Measurements from ENCODE around the gene CES2.
"Not testable (repeated sequence)": the region's sequence is repeated elsewhere in the genome, so short reads cannot be mapped to it uniquely, and the experiment has no call there.

DNA sequence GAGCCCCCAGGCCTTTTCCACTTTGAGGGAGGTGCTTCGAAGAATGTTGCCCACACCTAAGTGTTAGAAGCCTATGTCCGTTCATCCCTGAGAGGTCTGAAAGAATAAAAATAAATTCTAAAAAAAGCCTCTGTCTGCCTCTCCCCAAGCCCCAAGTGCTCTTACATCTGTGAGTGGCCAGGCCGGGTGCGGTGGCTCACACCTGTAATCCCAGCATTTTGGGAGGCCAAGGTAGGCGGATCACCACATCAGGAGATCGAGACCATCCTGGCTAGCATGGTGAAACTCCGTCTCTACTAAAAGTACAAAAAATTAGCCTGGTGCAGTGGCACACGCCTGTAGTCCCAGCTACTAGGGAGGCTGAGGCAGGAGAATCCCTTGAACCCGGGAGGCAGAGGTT is 9.7 kb downstream of the CES2 start:
- TF ChIP-seq, protein P1, sequence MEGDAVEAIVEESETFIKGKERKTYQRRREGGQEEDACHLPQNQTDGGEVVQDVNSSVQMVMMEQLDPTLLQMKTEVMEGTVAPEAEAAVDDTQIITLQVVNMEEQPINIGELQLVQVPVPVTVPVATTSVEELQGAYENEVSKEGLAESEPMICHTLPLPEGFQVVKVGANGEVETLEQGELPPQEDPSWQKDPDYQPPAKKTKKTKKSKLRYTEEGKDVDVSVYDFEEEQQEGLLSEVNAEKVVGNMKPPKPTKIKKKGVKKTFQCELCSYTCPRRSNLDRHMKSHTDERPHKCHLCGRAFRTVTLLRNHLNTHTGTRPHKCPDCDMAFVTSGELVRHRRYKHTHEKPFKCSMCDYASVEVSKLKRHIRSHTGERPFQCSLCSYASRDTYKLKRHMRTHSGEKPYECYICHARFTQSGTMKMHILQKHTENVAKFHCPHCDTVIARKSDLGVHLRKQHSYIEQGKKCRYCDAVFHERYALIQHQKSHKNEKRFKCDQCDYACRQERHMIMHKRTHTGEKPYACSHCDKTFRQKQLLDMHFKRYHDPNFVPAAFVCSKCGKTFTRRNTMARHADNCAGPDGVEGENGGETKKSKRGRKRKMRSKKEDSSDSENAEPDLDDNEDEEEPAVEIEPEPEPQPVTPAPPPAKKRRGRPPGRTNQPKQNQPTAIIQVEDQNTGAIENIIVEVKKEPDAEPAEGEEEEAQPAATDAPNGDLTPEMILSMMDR (IDR thresholded peaks at IDR 0.05 in 8 of 11, conservative IDR thresholded peaks at IDR 0.05 in 3 of 11) = not testable (repeated sequence)
- not testable (repeated sequence) for TF ChIP-seq POLR2AphosphoS5 (IDR thresholded peaks at IDR 0.05)
